Measurements from ENCODE around the gene LIN28B.

Gene LIN28B

GRCh38 chr6:105024803-105025202, 67.9 kb downstream of the LIN28B start:
- POLR2A ChIA-PET = no interaction called here
- DNase-seq (ENCODE audit: extremely low spot score) = no peak
- CTCF ChIA-PET = interaction anchor here (1.2 to 1.6 kb wide), 2 partner anchors 8 to 18 kb away, joined by 3 to 5 read pairs; no protein-coding TSS in a partner anchor
- TF ChIP-seq CTCF (IDR thresholded peaks at IDR 0.05; ENCODE audit: control extremely low read depth, extremely low read depth, low read depth, missing control alignments) = no peak

- ChIA-PET POLR2A (no interaction called here), CTCF (no interaction called here)
- no peak for DNase-seq (ENCODE audit: extremely low spot score)
- no peak for TF ChIP-seq CTCF (IDR thresholded peaks at IDR 0.05; ENCODE audit: control extremely low read depth, extremely low read depth, low read depth, missing control alignments)
These were observed 72.0 kb downstream of the LIN28B start for GRCh38 chr6:105028898-105029297.

- ChIA-PET CTCF (no interaction called here), POLR2A (no interaction called here)
- no peak for DNase-seq (ENCODE audit: extremely low spot score)
- TF ChIP-seq CTCF (IDR thresholded peaks at IDR 0.05; ENCODE audit: control extremely low read depth, extremely low read depth, low read depth, missing control alignments) = no peak
These were observed 72.7 kb downstream of the LIN28B start for GRCh38 chr6:105029581-105029980.

GRCh38 chr6:105034470-105034869, 77.6 kb downstream of the LIN28B start:
- no peak for TF ChIP-seq CTCF (IDR thresholded peaks at IDR 0.05; ENCODE audit: control extremely low read depth, extremely low read depth, low read depth, missing control alignments)
- POLR2A ChIA-PET = no interaction called here

GRCh38 chr6:105035299-105035698, 78.4 kb downstream of the LIN28B start:
- CTCF ChIA-PET = no interaction called here
- DNase-seq (ENCODE audit: extremely low spot score) = no peak
- POLR2A ChIA-PET = no interaction called here
- no peak for TF ChIP-seq CTCF (IDR thresholded peaks at IDR 0.05; ENCODE audit: control extremely low read depth, extremely low read depth, low read depth, missing control alignments)

More at GRCh38 chr6:105034470-105034869, 77.6 kb downstream of the LIN28B start:
- CTCF ChIA-PET = no interaction called here
- no peak for DNase-seq (ENCODE audit: extremely low spot score)

GRCh38 chr6:105036351-105036750, 79.4 kb downstream of the LIN28B start:
- no peak for TF ChIP-seq CTCF (IDR thresholded peaks at IDR 0.05; ENCODE audit: control extremely low read depth, extremely low read depth, low read depth, missing control alignments)
- ChIA-PET CTCF (no interaction called here), POLR2A (no interaction called here)
- no peak for DNase-seq (ENCODE audit: extremely low spot score)

- no peak for TF ChIP-seq CTCF (IDR thresholded peaks at IDR 0.05; ENCODE audit: control extremely low read depth, extremely low read depth, low read depth, missing control alignments)
- ChIA-PET CTCF (no interaction called here), POLR2A (no interaction called here)
These were observed 81.4 kb downstream of the LIN28B start for GRCh38 chr6:105038259-105038658.

More at GRCh38 chr6:105038259-105038658, 81.4 kb downstream of the LIN28B start:
- DNase-seq (ENCODE audit: extremely low spot score) = no peak

Measured in GM10248 (cell line).